ENCODE results near the gene RELN.

DNA sequence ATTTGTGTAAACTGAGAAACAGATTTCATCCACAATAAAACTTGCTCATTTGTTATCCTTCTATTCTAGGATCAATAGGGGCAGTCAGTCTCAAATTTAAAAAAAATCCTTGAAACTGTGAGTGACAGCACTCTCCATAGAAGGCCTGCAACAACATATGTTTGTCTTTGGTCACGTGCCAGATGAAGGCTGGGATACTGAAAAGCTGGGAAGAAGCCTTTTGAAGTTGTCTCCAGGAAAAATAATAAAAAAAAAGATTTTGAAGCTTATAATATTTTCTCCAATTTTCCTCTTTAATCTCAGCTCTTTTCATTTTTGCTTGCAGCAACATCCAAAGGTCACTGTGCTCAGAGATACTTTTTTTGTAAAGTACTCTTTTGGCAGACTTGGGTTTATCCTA is 414.9 kb downstream of the RELN start:
- TF ChIP-seq, protein P1, sequence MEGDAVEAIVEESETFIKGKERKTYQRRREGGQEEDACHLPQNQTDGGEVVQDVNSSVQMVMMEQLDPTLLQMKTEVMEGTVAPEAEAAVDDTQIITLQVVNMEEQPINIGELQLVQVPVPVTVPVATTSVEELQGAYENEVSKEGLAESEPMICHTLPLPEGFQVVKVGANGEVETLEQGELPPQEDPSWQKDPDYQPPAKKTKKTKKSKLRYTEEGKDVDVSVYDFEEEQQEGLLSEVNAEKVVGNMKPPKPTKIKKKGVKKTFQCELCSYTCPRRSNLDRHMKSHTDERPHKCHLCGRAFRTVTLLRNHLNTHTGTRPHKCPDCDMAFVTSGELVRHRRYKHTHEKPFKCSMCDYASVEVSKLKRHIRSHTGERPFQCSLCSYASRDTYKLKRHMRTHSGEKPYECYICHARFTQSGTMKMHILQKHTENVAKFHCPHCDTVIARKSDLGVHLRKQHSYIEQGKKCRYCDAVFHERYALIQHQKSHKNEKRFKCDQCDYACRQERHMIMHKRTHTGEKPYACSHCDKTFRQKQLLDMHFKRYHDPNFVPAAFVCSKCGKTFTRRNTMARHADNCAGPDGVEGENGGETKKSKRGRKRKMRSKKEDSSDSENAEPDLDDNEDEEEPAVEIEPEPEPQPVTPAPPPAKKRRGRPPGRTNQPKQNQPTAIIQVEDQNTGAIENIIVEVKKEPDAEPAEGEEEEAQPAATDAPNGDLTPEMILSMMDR (conservative IDR thresholded peaks at IDR 0.05; ENCODE audit: low read depth, low read length) = no peak
- TF ChIP-seq EZH2phosphoT487 (IDR thresholded peaks at IDR 0.05; ENCODE audit: borderline replicate concordance, low read length) (no peak), EZH2 (IDR thresholded peaks at IDR 0.05; ENCODE audit: low read length, unreplicated experiment) (no peak)
